Subcutaneous adipose tissue (tissue), 4 donors: Measurements from ENCODE around the gene GADL1. TPM values are rescaled to one million over a fixed set of nuclear protein-coding genes. Genes with fewer than 3 reads are reported as not detected.

Source experiments
- CTCF ChIP-seq: fragments of 450-650 bp; IDR thresholded peaks from one replicate; pipeline ENCODE4 v1.5.1; 2016; ENCODE audit warnings: low read depth, mild to moderate bottlenecking, control low read depth, antibody characterized with exemption, moderate library complexity
- total RNA-seq, 4 donors: library from RNA; depleted of rRNA; stranded (reverse); fragments of >200 nt; gene quantifications; one replicate each; pipeline ENCODE4 v1.1.0, GENCODE V29; 2016

Gene GADL1
- total RNA-seq, 4 donors from 2014 or later, result not detected

- no peak for TF ChIP-seq CTCF
These were observed 17.8 kb upstream of the GADL1 start for GRCh38 chr3:30912301-30912700.

- no peak for TF ChIP-seq CTCF
These were observed 14.1 kb upstream of the GADL1 start for GRCh38 chr3:30908456-30909037.

GRCh38 chr3:30904996-30905395, 10.5 kb upstream of the GADL1 start:
- no peak for TF ChIP-seq CTCF

- TF ChIP-seq CTCF, result no peak
These were observed 868 bp upstream of the GADL1 start for GRCh38 chr3:30895329-30895728.

GRCh38 chr3:30893678-30894325, 659 bp downstream of the GADL1 start:
- TF ChIP-seq CTCF, result no peak

- TF ChIP-seq CTCF, result no peak
These were observed 3.6 kb downstream of the GADL1 start for GRCh38 chr3:30890907-30891306.

GRCh38 chr3:30886888-30887287, 7.6 kb downstream of the GADL1 start:
- TF ChIP-seq CTCF, result no peak
